Measurements from ENCODE around the gene STRADA.

STRADA gene

GRCh38 chr17:63696381-63696961, 45.1 kb downstream of the STRADA start:
- no peaks in the 10 kb centered on the region for H3K9me3 ChIP-seq (ENCODE audit: control insufficient read depth in 1 of 2, low read length in 2 of 2)
- H3K4me1 ChIP-seq (ENCODE audit: control insufficient read depth in 1 of 2, insufficient read depth in 2 of 2, low read length in 2 of 2) = peaks cover 11 to 34% of the 10 kb centered on the region in 2 donors
- no peak overlapping the region for H3K9ac ChIP-seq (ENCODE audit: low read depth in 1 of 2, low read length in 2 of 2)
- H3K36me3 ChIP-seq (ENCODE audit: control insufficient read depth in 1 of 2, insufficient read depth in 2 of 2, low read length in 2 of 2) = peaks cover 24 to 30% of the 10 kb centered on the region in 2 donors
- no peak overlapping the region for H3K27ac ChIP-seq (ENCODE audit: low read depth, low read length)
- no peaks in the 10 kb centered on the region for H3K27me3 ChIP-seq (ENCODE audit: control insufficient read depth in 1 of 2, insufficient read depth in 2 of 2, low read length in 2 of 2)
- no peak overlapping the region for H3K4me3 ChIP-seq (ENCODE audit: low read depth in 1 of 2, low read length in 2 of 2)

- Histone ChIP-seq H3K9me3 (ENCODE audit: control insufficient read depth in 1 of 2, low read length in 2 of 2) (no peaks in the 10 kb centered on the region), H3K36me3 (ENCODE audit: control insufficient read depth in 1 of 2, insufficient read depth in 2 of 2, low read length in 2 of 2) (peaks cover 30 to 36% of the 10 kb centered on the region in 2 donors), H3K4me3 (ENCODE audit: low read depth in 1 of 2, low read length in 2 of 2) (no peak overlapping the region), H3K9ac (ENCODE audit: low read depth in 1 of 2, low read length in 2 of 2) (no peak overlapping the region), H3K27ac (ENCODE audit: low read depth, low read length) (no peak overlapping the region), H3K27me3 (ENCODE audit: control insufficient read depth in 1 of 2, insufficient read depth in 2 of 2, low read length in 2 of 2) (no peaks in the 10 kb centered on the region), H3K4me1 (ENCODE audit: control insufficient read depth in 1 of 2, insufficient read depth in 2 of 2, low read length in 2 of 2) (peaks cover 11 to 29% of the 10 kb centered on the region in 2 donors)
Measured at GRCh38 chr17:63695889-63696288, 45.7 kb downstream of the STRADA start.

- H3K27ac ChIP-seq (ENCODE audit: low read depth, low read length) = no peak overlapping the region
- no peaks in the 10 kb centered on the region for H3K9me3 ChIP-seq (ENCODE audit: control insufficient read depth in 1 of 2, low read length in 2 of 2)
- peaks cover 30 to 43% of the 10 kb centered on the region in 2 donors for H3K36me3 ChIP-seq (ENCODE audit: control insufficient read depth in 1 of 2, insufficient read depth in 2 of 2, low read length in 2 of 2)
- peaks cover 11 to 29% of the 10 kb centered on the region in 2 donors for H3K4me1 ChIP-seq (ENCODE audit: control insufficient read depth in 1 of 2, insufficient read depth in 2 of 2, low read length in 2 of 2)
- no peaks in the 10 kb centered on the region for H3K27me3 ChIP-seq (ENCODE audit: control insufficient read depth in 1 of 2, insufficient read depth in 2 of 2, low read length in 2 of 2)
- no peak overlapping the region for H3K9ac ChIP-seq (ENCODE audit: low read depth in 1 of 2, low read length in 2 of 2)
- H3K4me3 ChIP-seq (ENCODE audit: low read depth in 1 of 2, low read length in 2 of 2) = no peak overlapping the region
Measured at GRCh38 chr17:63694950-63695773, 46.4 kb downstream of the STRADA start.

GRCh38 chr17:63694229-63694949, 47.2 kb downstream of the STRADA start:
- H3K36me3 ChIP-seq (ENCODE audit: control insufficient read depth in 1 of 2, insufficient read depth in 2 of 2, low read length in 2 of 2) = peaks cover 35 to 51% of the 10 kb centered on the region in 2 donors
- no peaks in the 10 kb centered on the region for H3K27me3 ChIP-seq (ENCODE audit: control insufficient read depth in 1 of 2, insufficient read depth in 2 of 2, low read length in 2 of 2)
- peaks cover 11 to 29% of the 10 kb centered on the region in 2 donors for H3K4me1 ChIP-seq (ENCODE audit: control insufficient read depth in 1 of 2, insufficient read depth in 2 of 2, low read length in 2 of 2)
- no peaks in the 10 kb centered on the region for H3K9me3 ChIP-seq (ENCODE audit: control insufficient read depth in 1 of 2, low read length in 2 of 2)
- no peak overlapping the region for H3K9ac ChIP-seq (ENCODE audit: low read depth in 1 of 2, low read length in 2 of 2)
- no peak overlapping the region for H3K4me3 ChIP-seq (ENCODE audit: low read depth in 1 of 2, low read length in 2 of 2)
- H3K27ac ChIP-seq (ENCODE audit: low read depth, low read length) = no peak overlapping the region

- no peak overlapping the region for H3K27ac ChIP-seq (ENCODE audit: low read depth, low read length)
- no peaks in the 10 kb centered on the region for H3K9me3 ChIP-seq (ENCODE audit: control insufficient read depth in 1 of 2, low read length in 2 of 2)
- H3K36me3 ChIP-seq (ENCODE audit: control insufficient read depth in 1 of 2, insufficient read depth in 2 of 2, low read length in 2 of 2) = peaks cover 43 to 59% of the 10 kb centered on the region in 2 donors
- peaks cover 11 to 20% of the 10 kb centered on the region in 2 donors for H3K4me1 ChIP-seq (ENCODE audit: control insufficient read depth in 1 of 2, insufficient read depth in 2 of 2, low read length in 2 of 2)
- H3K4me3 ChIP-seq (ENCODE audit: low read depth in 1 of 2, low read length in 2 of 2) = no peak overlapping the region
- no peaks in the 10 kb centered on the region for H3K27me3 ChIP-seq (ENCODE audit: control insufficient read depth in 1 of 2, insufficient read depth in 2 of 2, low read length in 2 of 2)
- H3K9ac ChIP-seq (ENCODE audit: low read depth in 1 of 2, low read length in 2 of 2) = no peak overlapping the region
Measured at GRCh38 chr17:63693411-63694113, 48.0 kb downstream of the STRADA start.

- H3K4me1 ChIP-seq (ENCODE audit: control insufficient read depth in 1 of 2, insufficient read depth in 2 of 2, low read length in 2 of 2) = peaks cover 8% of the 10 kb centered on the region in 2 donors
- no peak overlapping the region for H3K4me3 ChIP-seq (ENCODE audit: low read depth in 1 of 2, low read length in 2 of 2)
- no peaks in the 10 kb centered on the region for H3K27me3 ChIP-seq (ENCODE audit: control insufficient read depth in 1 of 2, insufficient read depth in 2 of 2, low read length in 2 of 2)
- H3K9me3 ChIP-seq (ENCODE audit: control insufficient read depth in 1 of 2, low read length in 2 of 2) = no peaks in the 10 kb centered on the region
- H3K36me3 ChIP-seq (ENCODE audit: control insufficient read depth in 1 of 2, insufficient read depth in 2 of 2, low read length in 2 of 2) = peaks cover 45 to 66% of the 10 kb centered on the region in 2 donors
- no peak overlapping the region for H3K9ac ChIP-seq (ENCODE audit: low read depth in 1 of 2, low read length in 2 of 2)
- no peak overlapping the region for H3K27ac ChIP-seq (ENCODE audit: low read depth, low read length)
Measured at GRCh38 chr17:63692195-63692816, 49.3 kb downstream of the STRADA start.

GRCh38 chr17:63689479-63689878, 52.1 kb downstream of the STRADA start:
- no peaks in the 10 kb centered on the region for H3K27me3 ChIP-seq (ENCODE audit: control insufficient read depth in 1 of 2, insufficient read depth in 2 of 2, low read length in 2 of 2)
- H3K36me3 ChIP-seq (ENCODE audit: control insufficient read depth in 1 of 2, insufficient read depth in 2 of 2, low read length in 2 of 2) = peaks cover 52 to 84% of the 10 kb centered on the region in 2 donors
- no peak overlapping the region for H3K9ac ChIP-seq (ENCODE audit: low read depth in 1 of 2, low read length in 2 of 2)
- no peaks in the 10 kb centered on the region for H3K4me1 ChIP-seq (ENCODE audit: control insufficient read depth in 1 of 2, insufficient read depth in 2 of 2, low read length in 2 of 2)
- no peak overlapping the region for H3K27ac ChIP-seq (ENCODE audit: low read depth, low read length)
- H3K4me3 ChIP-seq (ENCODE audit: low read depth in 1 of 2, low read length in 2 of 2) = no peak overlapping the region
- no peaks in the 10 kb centered on the region for H3K9me3 ChIP-seq (ENCODE audit: control insufficient read depth in 1 of 2, low read length in 2 of 2)

- Histone ChIP-seq H3K9me3 (ENCODE audit: control insufficient read depth in 1 of 2, low read length in 2 of 2) (no peaks in the 10 kb centered on the region), H3K9ac (ENCODE audit: low read depth in 1 of 2, low read length in 2 of 2) (no peak overlapping the region), H3K4me1 (ENCODE audit: control insufficient read depth in 1 of 2, insufficient read depth in 2 of 2, low read length in 2 of 2) (no peaks in the 10 kb centered on the region), H3K27me3 (ENCODE audit: control insufficient read depth in 1 of 2, insufficient read depth in 2 of 2, low read length in 2 of 2) (no peaks in the 10 kb centered on the region), H3K27ac (ENCODE audit: low read depth, low read length) (no peak overlapping the region), H3K4me3 (ENCODE audit: low read depth in 1 of 2, low read length in 2 of 2) (no peak overlapping the region), H3K36me3 (ENCODE audit: control insufficient read depth in 1 of 2, insufficient read depth in 2 of 2, low read length in 2 of 2) (peaks cover 48 to 78% of the 10 kb centered on the region in 2 donors)
Measured at GRCh38 chr17:63688396-63689020, 53.1 kb downstream of the STRADA start.

- no peaks in the 10 kb centered on the region for H3K4me1 ChIP-seq (ENCODE audit: control insufficient read depth in 1 of 2, insufficient read depth in 2 of 2, low read length in 2 of 2)
- H3K9me3 ChIP-seq (ENCODE audit: control insufficient read depth in 1 of 2, low read length in 2 of 2) = no peaks in the 10 kb centered on the region
- peaks cover 29 to 79% of the 10 kb centered on the region in 2 donors for H3K36me3 ChIP-seq (ENCODE audit: control insufficient read depth in 1 of 2, insufficient read depth in 2 of 2, low read length in 2 of 2)
- no peak overlapping the region for H3K9ac ChIP-seq (ENCODE audit: low read depth in 1 of 2, low read length in 2 of 2)
- H3K27ac ChIP-seq (ENCODE audit: low read depth, low read length) = no peak overlapping the region
- no peaks in the 10 kb centered on the region for H3K27me3 ChIP-seq (ENCODE audit: control insufficient read depth in 1 of 2, insufficient read depth in 2 of 2, low read length in 2 of 2)
- H3K4me3 ChIP-seq (ENCODE audit: low read depth in 1 of 2, low read length in 2 of 2) = no peak overlapping the region
Measured at GRCh38 chr17:63686138-63686685, 55.4 kb downstream of the STRADA start.
